Measurements from ENCODE around the gene CARD9.

CARD9 gene

DNA sequence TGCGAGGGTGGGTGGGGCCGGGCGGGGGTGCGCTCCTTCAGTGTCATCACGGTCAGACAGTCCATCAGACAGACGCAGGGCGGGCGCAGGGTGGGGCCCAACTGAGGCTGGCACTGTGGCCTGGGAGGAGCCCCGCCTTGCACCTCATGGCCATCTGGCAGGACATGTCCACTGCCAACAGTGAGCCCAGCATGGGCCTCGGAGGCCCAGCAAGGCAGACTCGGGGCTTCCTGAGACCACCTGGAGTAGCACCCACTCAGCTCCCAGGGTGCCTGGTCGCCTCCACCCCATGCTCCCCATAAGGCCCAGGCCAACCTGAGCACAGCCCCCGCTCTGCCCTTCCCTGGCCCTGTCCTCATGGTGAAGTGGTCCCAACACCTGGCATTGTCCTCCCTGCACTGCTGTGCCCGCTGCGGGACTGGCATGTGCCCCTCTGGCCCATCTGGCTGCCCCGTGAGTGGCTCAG lies 54.7 kb downstream of the CARD9 start:
- no peak for DNase-seq

DNA sequence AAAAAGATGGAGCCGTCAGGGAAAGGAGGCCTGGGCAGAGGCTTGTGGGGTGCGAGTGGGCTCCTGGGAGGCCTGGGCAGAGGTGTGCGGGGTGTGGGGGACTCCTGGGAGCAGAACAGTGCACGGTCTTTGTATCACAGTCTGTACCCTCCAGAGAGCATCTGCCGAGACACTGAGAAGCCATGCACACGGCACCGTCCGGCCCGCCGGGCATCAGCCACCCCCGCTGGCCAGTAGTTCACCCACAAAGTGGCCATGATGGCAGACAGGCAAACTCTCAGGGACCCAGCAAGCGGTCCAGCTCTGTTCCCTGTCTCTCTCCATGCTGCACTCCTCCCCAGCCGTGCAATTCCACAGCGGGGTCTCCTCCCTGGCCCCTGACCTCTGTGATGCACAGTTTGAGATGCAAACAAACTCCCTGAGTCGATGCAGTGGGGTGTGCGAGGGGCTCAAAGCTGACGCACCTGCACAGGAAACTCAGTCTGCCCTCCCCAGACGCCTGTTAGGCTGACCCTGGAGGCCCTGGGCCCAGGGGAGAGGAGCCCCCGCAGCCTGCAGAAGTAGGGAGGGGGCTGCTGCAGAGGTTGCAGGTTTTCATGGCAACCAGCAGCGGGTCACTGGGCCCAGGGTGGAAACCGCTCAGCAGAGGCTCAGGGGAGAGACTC lies 55.2 kb downstream of the CARD9 start:
- no peak for DNase-seq

DNA sequence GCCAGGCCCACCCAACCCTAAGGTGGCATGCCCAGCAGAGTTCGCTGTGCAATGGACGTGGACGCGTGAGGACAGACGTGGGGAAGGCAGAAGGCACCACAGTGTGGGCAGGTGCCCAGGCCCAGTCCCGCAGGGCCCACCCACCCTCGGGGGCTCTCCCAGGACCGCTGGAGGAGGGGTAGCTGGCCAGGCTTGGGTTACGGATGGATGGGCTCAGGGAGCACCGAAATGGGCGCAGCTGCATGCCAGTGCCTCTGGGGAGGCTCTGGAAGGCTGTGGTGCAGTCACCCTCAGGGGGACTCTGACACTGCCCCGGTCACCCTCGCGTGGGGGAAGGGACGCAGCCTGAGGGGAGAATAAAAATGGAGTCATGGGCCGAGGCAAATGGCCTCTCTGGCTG lies 55.8 kb downstream of the CARD9 start:
- no peak for DNase-seq

GRCh38 chr9:136316896-136317676 lies 56.4 kb downstream of the CARD9 start:
- no peak for DNase-seq

DNA sequence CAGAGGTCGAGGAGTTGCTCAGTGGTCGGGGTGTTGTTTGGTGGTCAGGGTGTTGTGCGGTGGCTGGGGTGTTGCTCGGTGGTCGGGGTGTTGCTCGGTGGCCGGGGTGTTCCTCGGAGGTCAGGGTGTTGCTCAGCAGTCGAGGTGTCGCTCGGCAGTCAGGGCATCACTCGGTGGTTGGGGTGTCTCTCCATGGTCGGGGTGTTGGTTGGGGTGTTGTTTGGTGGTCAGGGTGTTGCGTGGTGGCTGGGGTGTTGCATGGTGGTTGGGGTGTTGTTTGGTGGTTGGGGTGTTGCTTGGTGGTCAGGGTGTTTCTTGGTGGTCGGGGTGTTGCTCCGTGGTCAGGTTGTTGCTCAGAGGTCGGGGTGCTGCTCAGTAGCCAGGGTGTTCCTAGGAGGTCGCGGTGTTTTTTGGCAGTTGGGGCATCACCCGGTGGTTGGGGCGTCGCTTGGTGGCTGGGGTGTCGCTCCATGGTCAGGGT lies 57.2 kb downstream of the CARD9 start:
- no peak for DNase-seq

DNA sequence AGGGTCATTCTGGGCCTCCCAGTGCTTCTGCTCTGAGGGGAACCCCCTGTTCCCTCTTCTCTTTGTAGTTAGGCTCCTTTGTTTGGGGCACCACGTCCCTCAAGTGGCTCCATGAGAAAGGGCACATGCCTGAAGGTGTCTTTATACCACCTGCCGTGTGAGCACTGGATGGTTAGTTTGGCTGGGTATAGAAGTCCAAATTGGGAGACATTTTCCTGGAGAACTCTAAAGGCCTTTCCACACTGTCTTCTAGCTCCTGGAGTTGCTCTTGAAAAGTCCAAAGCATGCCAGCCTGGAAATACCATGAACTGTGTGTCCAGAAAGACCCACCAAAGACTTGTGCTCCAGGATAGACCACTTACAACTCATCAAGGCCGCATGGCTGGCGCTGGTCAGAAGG lies 58.5 kb downstream of the CARD9 start:
- DNase-seq: no peak

GRCh38 chr9:136314056-136314416 lies 59.4 kb downstream of the CARD9 start:
- no peak for DNase-seq
